Kidney (tissue), 14 donors: ENCODE measurements around the gene PLA2G4A. TPM values are rescaled to one million over a fixed set of nuclear protein-coding genes. Genes with fewer than 3 reads are reported as not detected.

Experiments used
- DNase-seq, 5 donors: peaks; one replicate each; pipeline ENCODE4 v3.0.0-alpha.2; 2013 to 2020
- FAIRE-seq: peaks from 2 replicates; lab custom pipeline; 2012; peaks lifted over from hg19 to GRCh38; lab: Jason Lieb, UNC
- H3K27ac ChIP-seq, 2 donors: one replicate each; pipeline ENCODE4 v1.7.0; 2013; ENCODE audit warnings: low read depth in 2 of 2, low read length in 2 of 2, inconsistent platforms in 1 of 2
- H3K27me3 ChIP-seq: one replicate; pipeline ENCODE4 v1.7.1; 2013; ENCODE audit warnings: low read length, inconsistent platforms; ENCODE audit not compliant: control insufficient read depth, insufficient read depth
- H3K36me3 ChIP-seq, 3 donors: one replicate each; pipeline versions ENCODE4 v1.7.0 to v1.7.1; 2013; ENCODE audit warnings: low read length in 3 of 3, control low read depth in 1 of 3, inconsistent platforms in 1 of 3; ENCODE audit not compliant: insufficient read depth in 3 of 3, control insufficient read depth in 2 of 3
- H3K4me1 ChIP-seq, 3 donors: one replicate each; pipeline versions ENCODE4 v1.7.0 to v1.7.1; 2013; ENCODE audit warnings: low read length in 3 of 3, inconsistent platforms in 1 of 3, low read depth in 1 of 3; ENCODE audit not compliant: control insufficient read depth in 2 of 3, insufficient read depth in 2 of 3
- H3K4me3 ChIP-seq, 3 donors: one replicate each; pipeline versions ENCODE4 v1.7.0 to v1.8.1; 2013; ENCODE audit warnings: low read length in 3 of 3, control low read depth in 1 of 3, inconsistent platforms in 1 of 3
- H3K9ac ChIP-seq, 3 donors: one replicate each; pipeline versions ENCODE4 v1.7.0 to v1.7.1; 2013; ENCODE audit warnings: low read length in 3 of 3, control low read depth in 1 of 3, inconsistent platforms in 1 of 3
- H3K9me3 ChIP-seq, 3 donors: one replicate each; pipeline versions ENCODE4 v1.7.0 to v1.7.1; 2013; ENCODE audit warnings: low read length in 3 of 3, control low read depth in 1 of 3, inconsistent platforms in 1 of 3; ENCODE audit not compliant: control insufficient read depth in 2 of 3, insufficient read depth in 1 of 3
- CTCF ChIP-seq: IDR thresholded peaks from 3 replicates; pipeline ENCODE4 v1.5.1; 2012; ENCODE audit warnings: mild to moderate bottlenecking, moderate library complexity, borderline replicate concordance; ENCODE audit not compliant: insufficient read depth; ENCODE audit errors: extremely low read depth
- intact Hi-C: fragments of 100-400 bp; cut with DNase I; formaldehyde crosslinking; loops from one replicate; pipeline ENCODE4 v1.11.1; 2022
- polyA plus RNA-seq: library from polyadenylated mRNA; stranded (reverse); fragments of 350-450 nt; fragmentation: Illumina TruSeq; extraction: RNeasy Lipid Tissue Mini Kit (QIAGEN cat#74804); gene quantifications from one replicate; pipeline ENCODE4 v1.2.3, GENCODE V29; 2014; ENCODE audit warnings: low read depth, low replicate concordance; ENCODE audit not compliant: insufficient read depth
- total RNA-seq: library from RNA; stranded (reverse); fragmentation: NEBNext Ultra II Directional; extraction: Animal tissue kit (Norgen Biotek cat#: 25700); gene quantifications from one replicate; pipeline ENCODE4 v1.2.1, GENCODE V29; 2021
- donor health status: control.
- donor health status: control.
- donor health status: control.
- donor health status: control.
- donor health status: control.
- donor health status: DM: yes; HTN: yes; CAD: no.
- donor health status: Normal renal cell carcinoma (clear cell type).

PLA2G4A gene
- total and polyA plus RNA-seq, 2 donors from 2014 or later, result 3.4 to 8.4 TPM

GRCh38 chr1:186897008-186897407, 68.3 kb downstream of the PLA2G4A start:
- TF ChIP-seq CTCF, result no peak
- Histone ChIP-seq H3K4me1 (no peaks in the 10 kb centered on the region), H3K9ac (no peak overlapping the region), H3K9me3 (no peaks in the 10 kb centered on the region), H3K27ac (no peak overlapping the region), H3K36me3 (no peaks in the 10 kb centered on the region), H3K27me3 (no peaks in the 10 kb centered on the region), H3K4me3 (no peak overlapping the region)
- DNase-seq (no peak), FAIRE-seq (no peak)
- intact Hi-C loops, result no loop called here

- Histone ChIP-seq H3K4me1 (no peaks in the 10 kb centered on the region), H3K27ac (no peak overlapping the region), H3K4me3 (no peak overlapping the region), H3K9ac (no peak overlapping the region), H3K36me3 (no peaks in the 10 kb centered on the region), H3K9me3 (no peaks in the 10 kb centered on the region), H3K27me3 (no peaks in the 10 kb centered on the region)
- intact Hi-C loops, result no loop called here
- no peak for FAIRE-seq
- TF ChIP-seq CTCF, result no peak
- DNase-seq, result no peak
Measured at GRCh38 chr1:186899577-186899976, 70.8 kb downstream of the PLA2G4A start.

GRCh38 chr1:186899977-186900376, 71.2 kb downstream of the PLA2G4A start:
- H3K27ac ChIP-seq, result no peak overlapping the region
- no peak for DNase-seq
- H3K9me3 ChIP-seq, result no peaks in the 10 kb centered on the region
- no peak overlapping the region for H3K4me3 ChIP-seq
- no peak for TF ChIP-seq CTCF
- H3K27me3 ChIP-seq, result no peaks in the 10 kb centered on the region
- no peak overlapping the region for H3K9ac ChIP-seq
- no peaks in the 10 kb centered on the region for H3K36me3 ChIP-seq
- no peaks in the 10 kb centered on the region for H3K4me1 ChIP-seq
- no peak for FAIRE-seq
- intact Hi-C loops, result no loop called here

GRCh38 chr1:186900539-186901237, 71.9 kb downstream of the PLA2G4A start:
- TF ChIP-seq CTCF, result no peak
- intact Hi-C loops, result no loop called here
- peak overlapping the region in 1 of 2 donors; percentile 24 for H3K27ac ChIP-seq
- H3K36me3 ChIP-seq, result no peaks in the 10 kb centered on the region
- H3K4me1 ChIP-seq, result no peaks in the 10 kb centered on the region
- FAIRE-seq, result no peak
- H3K9me3 ChIP-seq, result no peaks in the 10 kb centered on the region
- H3K9ac ChIP-seq, result no peak overlapping the region
- no peaks in the 10 kb centered on the region for H3K27me3 ChIP-seq
- H3K4me3 ChIP-seq, result no peak overlapping the region
- no peak for DNase-seq
